GM18505 (cell line): ENCODE results near the gene MAFG.

ENCODE experiments used
- ATAC-seq: cut with Tn5 transposase; IDR thresholded peaks from one replicate; pipeline ENCODE4 v1.9.1; 2021; ENCODE audit not compliant: unreplicated experiment
- POLR2A ChIP-seq: IDR thresholded peaks from 4 replicates; pipeline ENCODE4 v1.6.1; 2011; ENCODE audit warnings: borderline replicate concordance; ENCODE audit not compliant: insufficient read depth, insufficient read length; ENCODE audit errors: extremely low read depth

The MAFG gene

GRCh38 chr17:81927653-81928543, at the start of gene MAFG:
MAFG (minus strand) TSS chr17:81927735; CDS start chr17:81923185, 4,550 bp downstream.
- peak; percentile 16 for TF ChIP-seq POLR2A
- ATAC-seq: peak; percentile 55

GRCh38 chr17:81976332-81977210, 49.0 kb upstream of the MAFG start:
- no peak for ATAC-seq
- TF ChIP-seq POLR2A: no peak

- ATAC-seq: no peak
- TF ChIP-seq POLR2A: no peak
These were observed 45.9 kb upstream of the MAFG start for GRCh38 chr17:81973432-81973831.

DNA sequence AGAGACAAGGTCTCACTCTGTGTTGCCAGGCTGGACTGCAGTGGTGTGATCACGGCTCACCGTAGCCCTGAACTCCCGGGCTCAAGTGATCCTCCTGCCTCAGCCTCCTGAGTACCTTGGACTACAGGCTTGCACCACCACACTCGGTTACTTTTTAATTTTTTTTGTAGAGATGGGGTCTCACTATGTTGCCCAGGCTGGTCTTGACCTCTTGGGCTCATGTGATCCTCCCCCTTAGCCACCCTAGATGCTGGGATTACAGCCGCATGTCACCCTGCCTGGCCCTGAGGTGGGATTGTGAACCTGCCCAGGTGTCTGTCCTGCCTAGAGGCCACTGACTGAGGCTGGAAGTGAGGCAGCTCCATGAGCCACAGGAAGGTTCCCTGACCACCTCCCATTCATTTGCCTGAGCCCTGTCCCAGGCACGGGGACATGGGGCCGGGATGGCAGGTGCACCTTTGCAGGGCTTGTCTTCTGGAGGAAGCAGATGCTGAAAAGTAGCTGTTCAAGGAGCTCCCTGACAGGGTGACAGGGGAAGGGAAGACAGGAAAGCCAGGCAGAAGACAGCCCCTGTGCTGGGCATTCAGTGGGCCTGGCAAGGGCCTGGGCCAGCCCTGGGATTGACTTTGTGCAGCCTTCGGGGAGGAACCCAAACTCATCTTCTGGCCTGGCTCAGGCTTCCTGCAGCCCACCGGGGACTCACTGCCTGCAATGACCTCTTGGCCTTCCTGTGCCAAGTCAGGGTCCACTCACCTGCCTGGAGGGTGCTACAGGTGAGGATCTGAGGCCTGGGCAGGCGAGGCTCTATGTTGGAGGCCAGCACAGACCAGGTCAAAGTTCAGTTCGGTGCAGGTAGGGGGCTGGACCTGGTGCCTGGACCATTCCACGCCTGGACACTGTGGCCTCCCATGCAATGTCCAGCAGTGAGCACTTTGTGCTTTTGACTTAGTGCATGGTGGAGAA, 41.6 kb upstream of the MAFG start:
- no peak for ATAC-seq
- no peak for TF ChIP-seq POLR2A

DNA sequence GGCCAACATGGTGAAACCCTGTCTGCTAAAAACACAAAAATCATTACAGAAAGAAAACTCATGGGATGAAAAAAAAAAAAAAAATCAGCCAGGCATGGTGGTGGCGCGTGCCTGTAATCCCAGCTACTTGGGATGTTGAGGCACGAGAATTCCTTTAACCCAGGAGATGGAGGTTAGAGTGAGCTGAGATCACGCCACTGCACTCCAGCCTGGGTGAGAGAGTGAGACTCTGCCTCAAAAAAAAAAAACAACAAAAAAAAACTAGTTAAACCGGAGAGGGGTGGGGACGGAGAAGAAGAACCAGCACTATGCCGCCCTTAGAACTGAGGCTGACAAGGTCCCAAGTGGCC, 40.8 kb upstream of the MAFG start:
- TF ChIP-seq POLR2A: no peak
- ATAC-seq: no peak

DNA sequence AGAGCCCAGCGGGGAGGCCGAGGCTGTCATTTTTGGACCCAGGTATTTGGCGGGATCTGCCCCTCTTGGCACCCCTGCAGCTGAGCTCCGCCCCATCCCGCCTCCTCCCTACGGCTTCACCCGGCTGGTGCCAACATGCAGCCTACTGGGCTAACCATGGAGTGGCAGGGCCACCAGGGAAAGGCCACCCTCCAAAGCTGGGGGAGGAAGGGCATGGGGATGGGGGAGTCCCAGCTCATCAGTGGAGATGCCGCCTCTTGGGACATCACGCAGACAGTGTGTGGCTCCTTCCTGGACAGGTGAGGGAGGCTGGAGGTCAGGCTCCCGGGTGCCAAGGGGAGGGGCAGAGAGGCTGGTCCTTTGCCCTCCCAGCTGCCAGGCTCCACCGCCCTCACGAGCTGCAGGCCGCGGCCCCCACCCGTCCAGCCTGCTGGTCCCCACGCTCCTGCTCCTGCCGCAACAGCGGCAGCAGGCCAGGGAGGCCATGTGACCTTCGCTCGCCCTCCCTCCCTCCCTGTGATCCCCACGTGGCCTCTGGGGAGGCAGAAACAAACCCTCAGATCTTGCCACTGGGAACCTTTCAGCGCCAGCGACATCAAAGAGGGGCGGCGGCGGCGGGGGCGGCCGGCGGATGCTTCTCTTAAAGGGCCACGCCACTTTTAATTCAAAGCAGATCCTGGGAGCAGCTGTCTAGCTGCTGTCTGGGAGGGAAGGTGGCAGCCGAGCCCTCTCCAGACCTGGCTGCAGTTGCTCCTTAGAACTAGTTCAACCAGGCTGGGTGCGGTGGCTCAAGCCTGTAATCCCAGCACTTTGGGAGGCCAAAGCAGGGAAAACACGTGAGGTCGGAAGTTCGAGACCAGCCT, 40.2 kb upstream of the MAFG start:
- TF ChIP-seq POLR2A: no peak
- no peak for ATAC-seq

- no peak for ATAC-seq
- no peak for TF ChIP-seq POLR2A
These were observed 39.7 kb upstream of the MAFG start for GRCh38 chr17:81967244-81967532.

- TF ChIP-seq POLR2A: no peak
- ATAC-seq: no peak
These were observed 39.1 kb upstream of the MAFG start for GRCh38 chr17:81966343-81967243.

DNA sequence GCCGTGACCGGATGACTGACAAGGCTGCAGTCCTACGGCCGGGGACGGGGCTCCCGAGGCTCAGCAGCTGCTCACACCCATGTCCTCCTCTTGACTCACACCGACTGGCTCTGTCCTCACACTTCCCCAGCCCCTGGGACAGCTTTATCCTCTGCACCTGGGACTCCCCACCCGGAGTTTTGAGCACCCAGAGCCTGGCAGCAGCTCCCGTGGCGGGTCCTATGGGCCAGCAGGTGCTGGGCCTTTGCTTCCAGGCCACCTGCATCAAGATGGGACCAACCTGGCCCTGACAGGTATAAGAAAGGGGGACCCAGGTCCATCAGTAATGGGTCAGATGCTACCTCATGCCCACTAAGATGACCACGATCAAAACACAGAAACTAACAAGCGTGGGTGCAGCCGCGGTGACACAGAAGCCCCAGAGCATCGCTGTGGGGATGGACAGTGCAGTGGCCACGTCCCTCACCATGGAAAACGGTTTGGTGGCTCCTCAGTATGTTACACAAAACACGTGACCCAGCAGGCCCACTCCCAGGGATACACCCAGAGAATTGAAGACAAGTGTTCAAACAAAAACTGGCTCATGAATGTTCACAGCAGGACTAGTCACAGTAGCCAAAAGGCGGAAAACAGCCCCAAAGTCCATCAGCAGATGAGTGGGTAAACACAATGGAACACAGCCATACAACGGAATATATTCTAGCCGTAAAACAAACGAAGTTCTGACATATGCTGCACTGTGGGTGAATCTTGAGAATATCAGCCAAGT, 36.7 kb upstream of the MAFG start:
- no peak for TF ChIP-seq POLR2A
- ATAC-seq: no peak

GRCh38 chr17:81962499-81963441, 35.2 kb upstream of the MAFG start:
- no peak for TF ChIP-seq POLR2A
- no peak for ATAC-seq
